Loucy (cell line): ENCODE measurements around the gene ANG.
A peak's percentile ranks its signal among the peaks of the same experiment; 100 is the strongest.

Source experiments
- H2AFZ ChIP-seq: fragments of 200-600 bp; sonication (generic); 2 replicates; pipeline ENCODE4 v1.6.0; 2016; ENCODE audit warnings: antibody characterized with exemption, mild to moderate bottlenecking, low read length, moderate library complexity
- H3F3A ChIP-seq: fragments of 200-600 bp; 2 replicates; pipeline ENCODE4 v1.6.0; 2016; ENCODE audit warnings: antibody characterized with exemption, low read depth, mild to moderate bottlenecking
- H3K27me3 ChIP-seq: fragments of 200-600 bp; sonication (generic); 2 replicates; pipeline ENCODE4 v1.6.1; 2014; ENCODE audit warnings: low read length, mild to moderate bottlenecking; ENCODE audit not compliant: insufficient read depth, poor library complexity, severe bottlenecking
- H3K36me3 ChIP-seq: fragments of 200-600 bp; sonication (generic); 2 replicates; pipeline ENCODE4 v1.6.1; 2016; ENCODE audit warnings: low read length; ENCODE audit not compliant: insufficient read depth
- H3K4me1 ChIP-seq: fragments of 200-600 bp; sonication (generic); 2 replicates; pipeline ENCODE4 v1.5.1; 2014; ENCODE audit warnings: low read length, mild to moderate bottlenecking; ENCODE audit not compliant: insufficient read depth, poor library complexity, severe bottlenecking
- H3K4me2 ChIP-seq: fragments of 200-600 bp; sonication (generic); 2 replicates; pipeline ENCODE4 v1.6.0; 2014; ENCODE audit warnings: antibody characterized with exemption, low read length, low read depth, mild to moderate bottlenecking; ENCODE audit not compliant: poor library complexity, severe bottlenecking
- H3K4me3 ChIP-seq: fragments of 200-600 bp; sonication (generic); 2 replicates; pipeline ENCODE4 v1.5.1; 2014; ENCODE audit warnings: low read length, mild to moderate bottlenecking, mixed read lengths; ENCODE audit not compliant: poor library complexity, severe bottlenecking
- H3K79me2 ChIP-seq: fragments of 200-600 bp; sonication (generic); 2 replicates; pipeline ENCODE4 v1.6.1; 2014; ENCODE audit warnings: low read length; ENCODE audit not compliant: insufficient read depth
- H3K9ac ChIP-seq: fragments of 200-600 bp; sonication (generic); 2 replicates; pipeline ENCODE4 v1.6.0; 2014; ENCODE audit warnings: mild to moderate bottlenecking, low read depth, low read length, moderate library complexity; ENCODE audit not compliant: poor library complexity, severe bottlenecking
- H3K9me2 ChIP-seq: fragments of 200-600 bp; sonication (generic); replicated peaks from 2 replicates; pipeline ENCODE4 v1.6.1; 2016; ENCODE audit warnings: low read depth, low read length, mixed read lengths
- H3K9me3 ChIP-seq: fragments of 200-600 bp; sonication (generic); 2 replicates; pipeline ENCODE4 v1.6.1; 2014; ENCODE audit warnings: mild to moderate bottlenecking, antibody characterized with exemption, low read length, low read depth; ENCODE audit not compliant: insufficient read depth
- H4K20me1 ChIP-seq: fragments of 200-600 bp; sonication (generic); 2 replicates; pipeline ENCODE4 v1.6.0; 2014; ENCODE audit warnings: antibody characterized with exemption, low read length, mild to moderate bottlenecking; ENCODE audit not compliant: insufficient read depth, poor library complexity, severe bottlenecking
- CTCF ChIP-seq: fragments of 200-600 bp; sonication (generic); conservative IDR thresholded peaks from 2 replicates; pipeline ENCODE4 v1.5.1; 2014; ENCODE audit warnings: mild to moderate bottlenecking, antibody characterized with exemption, low read length
- EZH2phosphoT487 ChIP-seq: fragments of 200-600 bp; IDR thresholded peaks from 2 replicates; pipeline ENCODE4 v1.6.1; 2018; ENCODE audit warnings: antibody characterized with exemption, mild to moderate bottlenecking, moderate library complexity, borderline replicate concordance

ANG gene

GRCh38 chr14:20676072-20676471 is 12.5 kb upstream of the ANG start:
- Histone ChIP-seq H3K27me3 (no peaks in the 10 kb centered on the region), H3F3A (peaks cover 4% of the 10 kb centered on the region; the same call in 1 of the 2 replicates), H3K9me3 (no peaks in the 10 kb centered on the region), H3K9ac (no peak overlapping the region), H3K36me3 (no peaks in the 10 kb centered on the region), H3K4me1 (peaks cover 25% of the 10 kb centered on the region), H3K4me2 (no peak overlapping the region), H3K79me2 (no peaks in the 10 kb centered on the region), H4K20me1 (no peaks in the 10 kb centered on the region), H3K4me3 (no peak overlapping the region), H2AFZ (peak overlapping the region; percentile 32; the same call in 1 of the 2 replicates), H3K9me2 (no peaks in the 10 kb centered on the region)
- no peak for TF ChIP-seq EZH2phosphoT487
- no peak for TF ChIP-seq CTCF

- Histone ChIP-seq H3K4me3 (peak overlapping the region; percentile 88), H3K36me3 (no peaks in the 10 kb centered on the region), H3K27me3 (no peaks in the 10 kb centered on the region), H3K79me2 (no peaks in the 10 kb centered on the region), H4K20me1 (no peaks in the 10 kb centered on the region), H3K9ac (peak overlapping the region; percentile 82), H3K4me1 (peaks cover 19% of the 10 kb centered on the region), H2AFZ (peak overlapping the region; percentile 68), H3F3A (peaks cover 15% of the 10 kb centered on the region), H3K9me2 (no peaks in the 10 kb centered on the region), H3K4me2 (peak overlapping the region; percentile 99), H3K9me3 (no peaks in the 10 kb centered on the region)
- TF ChIP-seq CTCF (no peak), EZH2phosphoT487 (no peak)
These were observed 8.7 kb upstream of the ANG start for GRCh38 chr14:20679907-20680306.

- peak overlapping the region; percentile 68 for H2AFZ ChIP-seq
- H3K9ac ChIP-seq: peak overlapping the region; percentile 82
These were observed 8.2 kb upstream of the ANG start for GRCh38 chr14:20680363-20680762.

GRCh38 chr14:20680843-20681347 is 7.7 kb upstream of the ANG start:
- H3K36me3 ChIP-seq: no peaks in the 10 kb centered on the region
- TF ChIP-seq EZH2phosphoT487: no peak
- no peak for TF ChIP-seq CTCF
- H3K9ac ChIP-seq: peak overlapping the region; percentile 82
- peak overlapping the region; percentile 88 for H3K4me3 ChIP-seq
- H4K20me1 ChIP-seq: no peaks in the 10 kb centered on the region
- H3K4me2 ChIP-seq: peak overlapping the region; percentile 99
- H3K27me3 ChIP-seq: no peaks in the 10 kb centered on the region
- H3F3A ChIP-seq: peaks cover 15% of the 10 kb centered on the region
- H3K9me2 ChIP-seq: no peaks in the 10 kb centered on the region
- H3K9me3 ChIP-seq: no peaks in the 10 kb centered on the region
- no peaks in the 10 kb centered on the region for H3K79me2 ChIP-seq
- peaks cover 25% of the 10 kb centered on the region for H3K4me1 ChIP-seq
- H2AFZ ChIP-seq: peak overlapping the region; percentile 68

More at GRCh38 chr14:20680363-20680762, 8.2 kb upstream of the ANG start:
- Histone ChIP-seq H3K36me3 (no peaks in the 10 kb centered on the region), H3K9me2 (no peaks in the 10 kb centered on the region), H3K4me1 (peaks cover 23% of the 10 kb centered on the region), H3K9me3 (no peaks in the 10 kb centered on the region), H3K4me2 (peak overlapping the region; percentile 99), H4K20me1 (no peaks in the 10 kb centered on the region), H3K79me2 (no peaks in the 10 kb centered on the region), H3K27me3 (no peaks in the 10 kb centered on the region), H3K4me3 (peak overlapping the region; percentile 88), H3F3A (peaks cover 15% of the 10 kb centered on the region)
- TF ChIP-seq EZH2phosphoT487: no peak
